SJSA1 (cell line): ENCODE data around the gene MRPL48. TPM values are rescaled to one million over a fixed set of nuclear protein-coding genes. Genes with fewer than 3 reads are reported as not detected.
"Not testable (repeated sequence)": the region's sequence is repeated elsewhere in the genome, so short reads cannot be mapped to it uniquely, and the experiment has no call there.

ENCODE experiments used
- DNase-seq, 2 experiments: peaks; one replicate each; pipeline ENCODE4 v3.0.0-alpha.2; 2015 to 2020; ENCODE audit warnings: low spot score in 2 of 2, low read depth in 1 of 2
- H3K27ac ChIP-seq: fragments of 250-450 bp; sonication (Bioruptor Pico); 2 replicates; pipeline ENCODE4 v1.5.1; 2020; ENCODE audit warnings: mild to moderate bottlenecking, moderate library complexity
- H3K27me3 ChIP-seq: fragments of 250-450 bp; sonication (Bioruptor Pico); replicated peaks from 2 replicates; pipeline ENCODE4 v1.5.1; 2020; ENCODE audit warnings: mild to moderate bottlenecking, moderate library complexity
- H3K36me3 ChIP-seq: fragments of 250-450 bp; sonication (Bioruptor Pico); 2 replicates; pipeline ENCODE4 v1.5.1; 2020; ENCODE audit warnings: mild to moderate bottlenecking
- H3K4me1 ChIP-seq: fragments of 250-450 bp; sonication (Bioruptor Pico); replicated peaks from 2 replicates; pipeline ENCODE4 v1.6.1; 2021; ENCODE audit warnings: mild to moderate bottlenecking
- H3K4me3 ChIP-seq: fragments of 250-450 bp; sonication (Bioruptor Pico); 2 replicates; pipeline ENCODE4 v1.5.1; 2020; ENCODE audit warnings: mild to moderate bottlenecking
- H3K9me3 ChIP-seq: fragments of 250-450 bp; sonication (Bioruptor Pico); replicated peaks from 2 replicates; pipeline ENCODE4 v1.5.1; 2020; ENCODE audit warnings: mild to moderate bottlenecking
- total RNA-seq: library from RNA; depleted of rRNA; stranded (reverse); fragments of >200 nt; shearing (Covaris generic); gene quantifications from 2 replicates; pipeline ENCODE4 v1.2.3, GENCODE V29; 2014

MRPL48 gene
- total RNA-seq, 1 experiment from 2014 or later: 32.8 TPM

- 0 out of 2 replicates have a peak, but pooled peaks cover 3% of the 10 kb centered on the region for H3K4me1 ChIP-seq
Observed at GRCh38 chr11:73870261-73870660, 82.6 kb downstream of the MRPL48 start.

GRCh38 chr11:73872749-73873357 is 85.2 kb downstream of the MRPL48 start:
- H3K9me3 ChIP-seq: no peaks in the 10 kb centered on the region
- H3K27me3 ChIP-seq: no peaks in the 10 kb centered on the region
- H3K4me3 ChIP-seq: no peak overlapping the region
- peaks cover 23% of the 10 kb centered on the region for H3K36me3 ChIP-seq
- no peak for DNase-seq
- no peak overlapping the region for H3K27ac ChIP-seq
- H3K4me1 ChIP-seq: 0 out of 2 replicates have a peak, but pooled peaks cover 5% of the 10 kb centered on the region

More at GRCh38 chr11:73870261-73870660, 82.6 kb downstream of the MRPL48 start:
- no peaks in the 10 kb centered on the region for H3K9me3 ChIP-seq
- H3K36me3 ChIP-seq: peaks cover 15% of the 10 kb centered on the region
- H3K27ac ChIP-seq: no peak overlapping the region
- DNase-seq: no peak
- H3K4me3 ChIP-seq: no peak overlapping the region
- H3K27me3 ChIP-seq: no peaks in the 10 kb centered on the region

- H3K4me3 ChIP-seq: peak overlapping the region; percentile 76; the same call in 1 of the 2 replicates
- no peaks in the 10 kb centered on the region for H3K27me3 ChIP-seq
- DNase-seq: no peak
- H3K9me3 ChIP-seq: no peaks in the 10 kb centered on the region
- 0 out of 2 replicates have a peak, but pooled peaks cover 5% of the 10 kb centered on the region for H3K4me1 ChIP-seq
- no peak overlapping the region for H3K27ac ChIP-seq
- H3K36me3 ChIP-seq: peaks cover 23% of the 10 kb centered on the region
Observed at GRCh38 chr11:73875380-73875779, 87.7 kb downstream of the MRPL48 start.

- H3K4me1 ChIP-seq: 0 out of 2 replicates have a peak, but pooled peaks cover 5% of the 10 kb centered on the region
- peak in 1 of 2 experiments; percentile 3 for DNase-seq
- peaks cover 23% of the 10 kb centered on the region for H3K36me3 ChIP-seq
- peak overlapping the region; percentile 64 for H3K27ac ChIP-seq
- no peaks in the 10 kb centered on the region for H3K27me3 ChIP-seq
- peak overlapping the region; percentile 76 for H3K4me3 ChIP-seq
- no peaks in the 10 kb centered on the region for H3K9me3 ChIP-seq
Observed at GRCh38 chr11:73875840-73876239, 88.2 kb downstream of the MRPL48 start.

GRCh38 chr11:73876424-73877310 is 89.0 kb downstream of the MRPL48 start, which contains the start of the genes COA4 and PAAF1:
Gene COA4 (minus strand): TSS chr11:73876846. CDS start chr11:73873378, 3,468 bp downstream.
Gene PAAF1 (plus strand): TSS chr11:73876999. CDS start chr11:73877022, 23 bp downstream.
- Histone ChIP-seq H3K4me3 (peak within 1 kb of the TSS; percentile 76), H3K27me3 (no peaks in the 10 kb centered on the region), H3K36me3 (peaks cover 19% of the 10 kb centered on the region)

GRCh38 chr11:73878771-73879170 is 91.1 kb downstream of the MRPL48 start:
- Histone ChIP-seq H3K36me3 (peaks cover 13% of the 10 kb centered on the region), H3K27ac (no peak overlapping the region), H3K4me1 (0 out of 2 replicates have a peak, but pooled peaks cover 5% of the 10 kb centered on the region), H3K27me3 (no peaks in the 10 kb centered on the region), H3K4me3 (no peak overlapping the region), H3K9me3 (no peaks in the 10 kb centered on the region)
- no peak for DNase-seq

More at GRCh38 chr11:73876424-73877310, 89.0 kb downstream of the MRPL48 start, which contains the start of the genes COA4 and PAAF1:
- Histone ChIP-seq H3K9me3 (no peaks in the 10 kb centered on the region), H3K27ac (peak within 1 kb of the TSS; percentile 64), H3K4me1 (0 out of 2 replicates have a peak, but pooled peaks cover 5% of the 10 kb centered on the region)
- DNase-seq: peak; percentile 87 to 88

- not testable (repeated sequence) for DNase-seq, H3K27me3 ChIP-seq, H3K36me3 ChIP-seq, H3K9me3 ChIP-seq, H3K4me3 ChIP-seq, H3K27ac ChIP-seq, H3K4me1 ChIP-seq
Observed at GRCh38 chr11:73880449-73880848, 92.8 kb downstream of the MRPL48 start.

- Histone ChIP-seq H3K4me1 (no peaks in the 10 kb centered on the region), H3K4me3 (no peak overlapping the region)
- DNase-seq: no peak
Observed at GRCh38 chr11:73883856-73884255, 96.2 kb downstream of the MRPL48 start.

GRCh38 chr11:73888244-73888643 is 100.6 kb downstream of the MRPL48 start:
- H3K27ac ChIP-seq: no peak overlapping the region
- no peak for DNase-seq
- H3K4me1 ChIP-seq: no peaks in the 10 kb centered on the region
- no peaks in the 10 kb centered on the region for H3K36me3 ChIP-seq
- H3K9me3 ChIP-seq: no peaks in the 10 kb centered on the region
- H3K27me3 ChIP-seq: no peaks in the 10 kb centered on the region
- H3K4me3 ChIP-seq: no peak overlapping the region

More at GRCh38 chr11:73883856-73884255, 96.2 kb downstream of the MRPL48 start:
- H3K27me3 ChIP-seq: no peaks in the 10 kb centered on the region
- no peaks in the 10 kb centered on the region for H3K9me3 ChIP-seq
- no peak overlapping the region for H3K27ac ChIP-seq
- H3K36me3 ChIP-seq: no peaks in the 10 kb centered on the region

GRCh38 chr11:73889019-73889418 is 101.3 kb downstream of the MRPL48 start:
- Histone ChIP-seq H3K9me3 (no peaks in the 10 kb centered on the region), H3K36me3 (no peaks in the 10 kb centered on the region), H3K27me3 (no peaks in the 10 kb centered on the region), H3K4me1 (no peaks in the 10 kb centered on the region), H3K27ac (no peak overlapping the region), H3K4me3 (no peak overlapping the region)
- no peak for DNase-seq

- Histone ChIP-seq H3K27ac (no peak overlapping the region), H3K36me3 (no peaks in the 10 kb centered on the region), H3K9me3 (no peaks in the 10 kb centered on the region), H3K4me3 (no peak overlapping the region), H3K4me1 (no peaks in the 10 kb centered on the region), H3K27me3 (no peaks in the 10 kb centered on the region)
- DNase-seq: no peak
Observed at GRCh38 chr11:73889536-73889935, 101.9 kb downstream of the MRPL48 start.

- Histone ChIP-seq H3K27ac (no peak overlapping the region), H3K9me3 (no peaks in the 10 kb centered on the region), H3K4me1 (no peaks in the 10 kb centered on the region), H3K27me3 (no peaks in the 10 kb centered on the region), H3K36me3 (no peaks in the 10 kb centered on the region), H3K4me3 (no peak overlapping the region)
- DNase-seq: no peak
Observed at GRCh38 chr11:73893041-73893440, 105.4 kb downstream of the MRPL48 start.

- no peaks in the 10 kb centered on the region for H3K9me3 ChIP-seq
Observed at GRCh38 chr11:73894725-73895335, 107.2 kb downstream of the MRPL48 start.

More at GRCh38 chr11:73894725-73895335, 107.2 kb downstream of the MRPL48 start:
- H3K36me3 ChIP-seq: no peaks in the 10 kb centered on the region
- no peaks in the 10 kb centered on the region for H3K27me3 ChIP-seq
- DNase-seq: no peak
- H3K4me3 ChIP-seq: no peak overlapping the region
- H3K27ac ChIP-seq: no peak overlapping the region
- H3K4me1 ChIP-seq: no peaks in the 10 kb centered on the region
